ENCODE results near the gene ATP1A1.

ATP1A1 gene

GRCh38 chr1:116343019-116343418, 30.0 kb upstream of the ATP1A1 start:
- DNase-seq (ENCODE audit: low read depth in 2 of 3, low spot score in 1 of 3): no peak

- no peak for DNase-seq (ENCODE audit: low read depth in 2 of 3, low spot score in 1 of 3)
These were observed 28.0 kb upstream of the ATP1A1 start for GRCh38 chr1:116345011-116345410.

- DNase-seq (ENCODE audit: low read depth in 2 of 3, low spot score in 1 of 3): no peak
These were observed 27.2 kb upstream of the ATP1A1 start for GRCh38 chr1:116345843-116346242.

- DNase-seq (ENCODE audit: low read depth in 2 of 3, low spot score in 1 of 3): no peak
These were observed 25.9 kb upstream of the ATP1A1 start for GRCh38 chr1:116346943-116347673.

- DNase-seq (ENCODE audit: low read depth in 2 of 3, low spot score in 1 of 3): no peak
These were observed 25.3 kb upstream of the ATP1A1 start for GRCh38 chr1:116347696-116348095.

- DNase-seq (ENCODE audit: low read depth in 2 of 3, low spot score in 1 of 3): no peak
These were observed 22.9 kb upstream of the ATP1A1 start for GRCh38 chr1:116350097-116350645.

- no peak for DNase-seq (ENCODE audit: low read depth in 2 of 3, low spot score in 1 of 3)
These were observed 21.1 kb upstream of the ATP1A1 start for GRCh38 chr1:116351914-116352313.

- DNase-seq (ENCODE audit: low read depth in 2 of 3, low spot score in 1 of 3): no peak
These were observed 20.7 kb upstream of the ATP1A1 start for GRCh38 chr1:116352349-116352813.

- no peak for DNase-seq (ENCODE audit: low read depth in 2 of 3, low spot score in 1 of 3)
These were observed 19.9 kb upstream of the ATP1A1 start for GRCh38 chr1:116353155-116353554.

- no peak for DNase-seq (ENCODE audit: low read depth in 2 of 3, low spot score in 1 of 3)
These were observed 17.0 kb upstream of the ATP1A1 start for GRCh38 chr1:116356067-116356466.

- DNase-seq (ENCODE audit: low read depth in 2 of 3, low spot score in 1 of 3): no peak
These were observed 16.4 kb upstream of the ATP1A1 start for GRCh38 chr1:116356673-116357072.

- no peak for DNase-seq (ENCODE audit: low read depth in 2 of 3, low spot score in 1 of 3)
These were observed 15.6 kb upstream of the ATP1A1 start for GRCh38 chr1:116357487-116357886.

- DNase-seq (ENCODE audit: low read depth in 2 of 3, low spot score in 1 of 3): no peak
These were observed 13.8 kb upstream of the ATP1A1 start for GRCh38 chr1:116359060-116359830.

GRCh38 chr1:116359871-116360270, 13.2 kb upstream of the ATP1A1 start:
- DNase-seq (ENCODE audit: low read depth in 2 of 3, low spot score in 1 of 3): no peak

GRCh38 chr1:116360429-116361173, 12.4 kb upstream of the ATP1A1 start:
- DNase-seq (ENCODE audit: low read depth in 2 of 3, low spot score in 1 of 3): no peak

- DNase-seq (ENCODE audit: low read depth in 2 of 3, low spot score in 1 of 3): no peak
These were observed 11.4 kb upstream of the ATP1A1 start for GRCh38 chr1:116361648-116362047.

GRCh38 chr1:116362050-116362449, 11.0 kb upstream of the ATP1A1 start:
- no peak for DNase-seq (ENCODE audit: low read depth in 2 of 3, low spot score in 1 of 3)

GRCh38 chr1:116365353-116365780, 7.7 kb upstream of the ATP1A1 start:
- no peak for DNase-seq (ENCODE audit: low read depth in 2 of 3, low spot score in 1 of 3)

GRCh38 chr1:116365857-116366256, 7.2 kb upstream of the ATP1A1 start:
- DNase-seq (ENCODE audit: low read depth in 2 of 3, low spot score in 1 of 3): no peak

GRCh38 chr1:116367256-116367945, 5.6 kb upstream of the ATP1A1 start:
- no peak for DNase-seq (ENCODE audit: low read depth in 2 of 3, low spot score in 1 of 3)

GRCh38 chr1:116368241-116368640, 4.8 kb upstream of the ATP1A1 start:
- no peak for DNase-seq (ENCODE audit: low read depth in 2 of 3, low spot score in 1 of 3)
